NCI-H345 treated with DMSO at 0.1 percent for 48 hours (cell line): ENCODE data around the gene FAM171A1.
"Not testable (repeated sequence)": the region's sequence is repeated elsewhere in the genome, so short reads cannot be mapped to it uniquely, and the experiment has no call there.

Experiments
- DNase-seq: peaks from one replicate; lab custom pipeline; 2025; ENCODE audit not compliant: unreplicated experiment; lab: John Stamatoyannopoulos, UW

The FAM171A1 gene

DNA sequence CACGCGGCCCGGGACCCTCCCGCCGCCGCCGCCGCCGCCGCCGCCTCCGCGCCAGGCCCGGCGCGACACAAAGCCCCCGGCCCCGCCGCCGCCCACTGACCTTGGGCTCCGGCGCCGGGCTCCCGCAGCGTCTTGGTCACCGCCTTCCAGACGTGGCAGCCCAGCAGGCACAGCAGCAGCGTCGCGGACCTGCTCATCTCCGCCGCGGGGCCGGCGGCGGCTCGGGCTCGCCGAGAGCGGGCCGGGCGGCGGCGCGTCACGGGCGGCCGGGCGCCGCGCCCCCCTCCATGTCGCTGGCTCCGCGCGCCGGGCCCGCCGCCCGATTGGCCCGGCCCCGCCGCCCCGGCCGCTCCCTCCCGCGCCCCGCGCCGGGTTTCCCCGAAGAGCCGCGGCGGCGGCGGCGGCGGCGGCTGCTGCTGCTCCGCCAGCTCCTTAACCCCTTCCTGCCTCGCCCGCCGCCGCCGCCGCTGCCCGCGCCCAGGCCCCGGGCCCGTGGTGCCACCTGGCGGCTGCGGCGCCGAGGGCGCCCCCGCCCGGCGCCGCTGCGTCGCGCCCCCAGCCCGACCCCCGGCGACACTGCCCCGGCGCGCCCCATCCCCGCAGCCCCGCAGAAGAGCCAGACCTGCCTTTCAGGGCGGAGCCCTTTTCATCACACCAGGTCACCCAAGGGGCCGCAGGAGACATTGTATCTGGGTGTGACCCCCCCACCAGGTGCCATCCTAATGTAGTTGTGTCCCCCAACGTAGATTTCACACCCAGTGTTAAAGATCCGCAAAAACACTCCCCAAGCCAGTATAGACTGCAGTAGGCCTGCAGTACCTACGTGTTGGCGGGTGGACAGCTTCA, at the start of gene FAM171A1:
Gene FAM171A1, minus strand, starts transcription at position 434 of the 846 bp plus-strand sequence. Its CDS starts 237 bp downstream, at position 197.
- DNase-seq: no peak

DNA sequence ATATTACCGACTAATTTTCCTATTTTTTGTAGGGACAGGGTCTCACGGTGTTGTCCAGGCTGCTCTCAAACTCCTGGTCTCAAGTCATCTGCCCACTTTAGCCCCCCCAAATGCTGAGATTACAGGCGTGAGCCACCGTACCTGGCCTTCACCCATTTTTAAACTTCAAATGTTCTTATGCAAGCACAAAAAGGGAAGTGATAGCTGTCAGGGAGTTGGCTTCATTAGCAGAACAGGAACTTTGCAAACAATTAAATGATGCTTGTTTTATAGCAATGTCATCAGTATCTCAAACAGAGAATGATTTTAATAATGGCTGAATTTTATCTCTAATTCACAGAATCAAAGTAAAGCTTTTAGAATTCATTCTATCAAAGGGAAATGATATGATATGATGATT, 49.8 kb upstream of the FAM171A1 start:
- no peak for DNase-seq

DNA sequence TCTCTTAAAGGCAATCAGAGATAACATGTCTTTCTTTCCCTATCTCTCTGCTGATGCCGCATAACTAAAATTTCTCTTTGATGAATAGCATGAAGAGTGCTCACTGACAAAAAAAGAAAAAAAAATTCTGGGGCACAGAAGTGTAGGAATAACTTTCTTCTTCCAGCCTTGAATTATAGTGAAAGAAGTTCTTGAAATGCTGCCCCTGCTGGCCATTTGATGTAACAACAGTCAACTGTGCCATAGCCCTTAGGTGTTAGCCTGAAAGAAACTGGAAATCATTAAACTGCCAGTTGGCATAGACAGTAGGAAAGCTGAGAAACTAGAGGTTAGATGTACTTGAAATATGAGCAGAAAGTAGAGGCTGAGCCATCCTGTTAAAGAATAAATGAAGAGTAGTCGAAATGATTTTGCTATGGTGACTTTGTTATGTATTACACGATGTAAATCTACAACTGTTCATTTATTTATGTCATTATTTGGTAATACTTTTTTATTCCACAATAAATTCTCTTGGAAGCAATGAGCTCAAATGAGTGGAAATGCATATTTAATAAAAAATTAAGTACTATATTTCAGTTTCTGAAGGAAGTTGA, 48.3 kb upstream of the FAM171A1 start:
- DNase-seq: no peak

DNA sequence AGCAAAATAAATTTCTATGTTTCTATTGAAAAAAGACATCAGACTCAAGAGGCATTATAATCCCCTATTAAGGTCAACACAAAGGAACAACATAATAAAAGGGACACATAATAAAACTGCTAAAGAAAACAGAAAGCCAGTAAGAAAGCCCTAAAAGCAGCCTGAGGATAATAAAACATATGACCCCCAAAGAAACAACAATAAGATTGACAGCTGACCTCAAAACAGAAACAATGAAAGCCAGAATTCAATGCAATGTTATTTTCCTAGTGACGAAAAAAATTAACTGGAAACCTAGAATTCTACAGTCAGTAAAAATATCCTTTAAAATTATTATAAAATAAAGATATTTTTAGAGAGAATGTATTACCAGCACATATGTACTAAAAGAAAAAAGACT, 44.9 kb upstream of the FAM171A1 start:
- DNase-seq: no peak

DNA sequence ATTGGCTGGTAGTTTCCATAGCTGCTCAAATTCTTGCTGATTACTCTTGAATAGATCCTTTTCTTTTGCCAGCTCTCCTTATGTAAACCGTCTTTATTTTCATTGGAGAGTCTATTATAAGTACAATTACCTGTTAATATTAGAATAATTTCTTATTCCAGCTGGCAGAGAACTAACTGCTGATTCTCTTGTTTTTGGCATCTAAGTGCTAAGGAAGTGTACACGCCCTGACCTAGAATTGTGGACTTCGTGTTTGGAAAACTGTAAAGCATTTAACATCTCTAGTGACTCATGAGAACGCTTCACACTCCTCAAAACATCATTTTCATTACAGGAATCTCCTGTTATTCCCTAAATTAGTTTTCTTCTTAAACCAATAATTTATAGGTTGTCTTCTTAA, 39.9 kb upstream of the FAM171A1 start:
- no peak for DNase-seq

DNA sequence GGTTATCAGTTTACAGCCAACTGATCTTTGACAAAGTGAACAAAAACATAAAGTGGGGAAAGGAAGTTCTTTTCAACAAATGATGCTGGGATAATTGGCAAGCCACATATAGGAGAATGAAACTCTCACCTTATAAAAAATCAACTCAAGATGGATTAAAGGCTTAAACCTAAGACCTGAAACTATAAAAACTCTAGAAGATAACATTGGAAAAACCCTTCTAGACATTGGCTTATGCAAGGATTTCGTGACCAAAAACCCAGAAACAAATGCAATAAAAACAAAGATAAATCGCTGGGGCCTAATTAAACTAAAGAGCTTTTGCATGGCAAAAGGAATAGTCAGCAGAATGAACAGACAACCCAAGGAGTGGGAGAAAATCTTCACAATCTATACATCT, 38.3 kb upstream of the FAM171A1 start:
- not testable (repeated sequence) for DNase-seq

DNA sequence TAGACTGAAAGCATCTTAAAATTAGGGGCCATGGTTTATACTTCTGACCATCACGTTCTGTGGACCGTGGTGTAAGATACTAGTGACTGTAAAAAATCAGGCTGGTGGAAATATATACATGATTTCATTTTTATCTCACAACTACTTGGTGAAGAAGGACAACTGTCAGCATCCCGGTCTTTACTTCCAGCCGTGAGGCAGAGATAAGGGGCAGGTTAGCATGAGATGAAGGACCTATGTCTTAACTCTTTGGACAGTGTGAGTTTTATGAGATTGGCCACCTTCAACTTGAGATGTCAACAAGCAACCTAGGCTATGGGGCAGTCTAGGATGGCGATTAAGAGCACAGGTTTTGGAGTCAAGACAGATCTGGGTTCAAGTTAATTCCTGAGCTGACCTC, 37.5 kb upstream of the FAM171A1 start:
- DNase-seq: no peak

DNA sequence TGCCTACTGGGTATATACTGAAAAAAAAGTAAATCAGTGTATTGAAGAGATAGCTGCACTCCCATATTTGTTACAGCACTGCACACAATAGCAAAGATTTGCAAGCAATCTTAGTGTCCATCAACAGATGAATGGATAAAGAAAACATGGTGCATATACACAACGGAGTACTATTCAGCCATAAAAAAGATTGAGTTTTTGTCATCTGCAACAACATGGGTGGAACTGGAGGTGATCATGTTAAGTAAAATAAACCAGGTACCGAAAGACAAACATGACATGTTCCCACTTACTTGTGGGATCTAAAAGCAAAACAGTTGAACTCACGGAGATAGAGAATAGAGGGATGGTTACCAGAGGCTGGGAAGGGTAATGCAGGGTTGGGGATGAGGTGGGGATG, 34.2 kb upstream of the FAM171A1 start:
- DNase-seq: no peak

DNA sequence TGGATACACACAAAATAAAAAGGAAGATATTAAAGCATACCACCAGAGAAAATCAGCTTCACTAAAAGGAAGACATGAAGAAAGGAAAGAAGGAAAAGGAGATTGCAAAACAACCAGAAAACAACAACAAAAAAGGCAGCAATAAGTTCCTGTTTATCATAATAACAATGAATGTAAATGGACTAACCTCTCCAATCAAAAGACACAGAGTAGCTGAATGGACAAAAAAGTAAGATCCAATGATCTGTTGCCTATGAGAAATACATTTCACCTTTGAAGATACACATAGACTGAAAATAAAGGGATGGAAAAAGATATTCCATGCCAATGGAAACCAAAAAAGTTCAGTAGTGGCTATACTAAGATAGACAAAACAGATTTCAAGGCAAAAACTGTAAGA, 30.3 kb upstream of the FAM171A1 start:
- no peak for DNase-seq

DNA sequence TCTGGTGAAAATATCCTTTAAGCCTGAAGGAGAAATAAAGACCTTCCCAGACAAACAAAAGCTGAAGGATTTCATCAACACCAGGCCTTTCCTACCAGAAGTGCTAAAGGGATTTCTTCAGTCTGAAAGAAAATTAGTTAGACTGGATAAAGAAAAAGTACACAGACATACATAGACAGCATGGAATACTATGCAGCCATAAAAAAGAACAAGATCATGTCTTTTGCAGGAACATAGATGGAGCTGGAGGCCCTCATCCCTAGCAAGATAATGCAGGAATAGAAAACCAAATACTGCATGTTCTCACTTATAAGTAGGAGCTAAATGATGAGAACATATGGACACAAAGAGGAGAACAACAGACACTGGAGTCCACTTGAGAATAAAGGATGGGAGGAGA, 29.4 kb upstream of the FAM171A1 start:
- not testable (repeated sequence) for DNase-seq

DNA sequence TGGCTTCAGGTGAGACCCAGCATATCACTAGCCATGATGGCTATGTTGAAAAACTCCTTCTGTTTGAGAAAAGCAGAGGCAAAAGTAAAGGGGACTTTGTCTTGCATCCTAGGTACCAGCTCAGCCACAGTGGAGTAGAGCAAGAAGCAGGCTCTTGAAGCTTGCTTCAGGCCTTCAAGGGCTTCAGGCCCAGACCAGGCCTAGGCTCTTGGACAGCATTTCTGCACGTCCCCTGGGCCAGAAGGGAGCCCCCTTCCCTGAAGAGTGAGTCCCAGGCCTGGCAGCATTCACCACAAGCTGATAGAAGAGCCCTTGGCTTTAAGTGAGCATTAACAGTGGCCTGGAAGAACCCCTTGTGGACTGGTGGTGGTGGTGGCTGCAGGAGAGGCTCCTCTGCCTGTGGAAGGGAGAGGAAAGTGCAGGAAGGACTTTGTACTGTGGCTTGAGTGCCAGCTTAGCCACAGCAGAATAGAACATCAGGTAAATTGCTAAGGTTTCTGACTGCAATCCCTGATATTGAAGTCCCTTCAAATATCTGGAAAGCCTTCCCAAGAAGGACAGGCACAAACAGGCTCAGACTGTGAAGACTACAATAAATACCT, 28.1 kb upstream of the FAM171A1 start:
- no peak for DNase-seq

DNA sequence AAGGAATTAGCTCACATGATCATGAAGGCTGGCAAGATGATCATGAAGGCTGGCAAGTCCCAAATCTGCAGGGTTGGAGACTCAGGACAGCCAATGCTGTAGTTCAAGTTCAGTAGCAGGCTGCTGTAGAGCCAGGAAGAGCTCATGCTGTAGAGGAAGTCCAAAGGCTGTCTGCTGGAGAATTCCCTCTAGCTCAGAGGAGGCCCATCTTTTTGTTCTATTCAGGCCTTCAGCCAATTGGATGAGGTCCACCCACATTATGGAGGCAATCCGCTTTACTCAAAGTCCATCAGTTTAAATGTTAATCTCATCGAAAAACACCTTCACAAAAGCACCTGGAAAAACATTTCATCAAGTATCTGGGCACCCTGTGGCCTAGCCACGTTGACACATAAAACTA, 24.8 kb upstream of the FAM171A1 start:
- no peak for DNase-seq

DNA sequence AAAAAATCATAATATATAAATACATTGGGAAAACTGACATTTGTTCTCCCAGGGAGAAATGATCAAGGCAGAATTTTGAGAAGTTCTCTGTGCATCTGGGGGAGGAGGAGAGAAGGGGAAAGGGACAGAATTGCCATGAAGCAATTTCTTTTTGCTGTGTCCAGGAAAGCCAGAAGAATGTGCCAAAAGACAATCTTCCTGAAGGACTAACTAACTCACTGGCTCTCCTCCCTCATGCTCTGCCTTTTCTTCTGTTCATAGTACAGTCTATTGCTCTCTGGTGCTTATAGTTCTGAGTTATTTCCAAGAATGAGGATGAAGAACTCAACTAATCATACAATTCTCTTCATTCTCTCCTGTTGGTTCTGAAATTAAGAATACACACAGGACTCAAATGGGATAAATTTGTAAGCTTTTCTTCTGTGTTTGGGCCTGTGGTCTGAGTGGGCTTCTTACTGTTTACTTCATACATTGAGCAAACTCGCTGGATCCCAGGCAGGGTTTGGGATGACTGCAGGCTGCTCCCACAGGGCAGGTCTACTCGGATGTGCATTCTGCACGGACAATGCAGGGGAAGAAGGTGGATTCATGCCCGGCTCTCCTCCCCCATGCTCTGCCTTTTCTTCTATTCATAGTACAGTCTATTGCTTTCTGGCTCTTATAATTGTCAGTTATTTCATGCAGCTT, 22.2 kb upstream of the FAM171A1 start:
- no peak for DNase-seq

DNA sequence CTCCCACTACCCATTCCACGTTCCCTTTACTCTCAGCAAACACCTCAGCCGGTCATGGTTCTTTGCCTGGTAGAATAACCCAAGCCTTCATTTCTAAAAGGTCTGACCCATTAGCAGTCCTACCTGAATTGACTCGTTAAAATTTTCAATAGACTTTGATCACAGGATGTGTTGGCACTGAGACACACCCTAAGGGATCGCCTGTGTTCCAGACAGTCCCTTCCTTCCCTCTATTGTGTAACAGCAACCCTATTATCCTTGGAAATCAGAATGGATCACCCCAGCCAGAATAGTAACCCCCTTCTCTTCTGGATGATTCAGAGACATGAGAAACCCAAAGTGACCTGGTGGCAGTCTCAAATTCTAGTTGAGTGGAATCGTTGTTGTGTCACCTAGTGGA, 20.4 kb upstream of the FAM171A1 start:
- DNase-seq: no peak

DNA sequence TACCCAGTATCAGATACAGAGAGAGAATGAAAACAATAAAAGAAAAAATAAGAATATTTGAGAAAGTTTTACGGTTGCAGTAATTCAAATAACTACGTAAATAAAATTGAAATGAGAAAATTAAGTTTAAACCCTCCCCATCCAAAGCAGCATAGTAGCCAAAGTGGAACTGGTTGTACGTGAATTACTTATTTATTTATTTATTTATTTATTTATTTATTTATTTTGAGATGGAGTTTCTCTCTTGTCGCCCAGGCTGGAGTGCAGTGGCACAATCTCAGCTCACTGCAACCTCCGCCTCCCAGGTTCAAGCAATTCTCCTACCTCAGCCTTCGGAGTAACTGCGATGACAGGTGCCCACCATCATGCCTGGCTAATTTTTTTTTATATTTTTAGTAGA, 17.1 kb upstream of the FAM171A1 start:
- not testable (repeated sequence) for DNase-seq

DNA sequence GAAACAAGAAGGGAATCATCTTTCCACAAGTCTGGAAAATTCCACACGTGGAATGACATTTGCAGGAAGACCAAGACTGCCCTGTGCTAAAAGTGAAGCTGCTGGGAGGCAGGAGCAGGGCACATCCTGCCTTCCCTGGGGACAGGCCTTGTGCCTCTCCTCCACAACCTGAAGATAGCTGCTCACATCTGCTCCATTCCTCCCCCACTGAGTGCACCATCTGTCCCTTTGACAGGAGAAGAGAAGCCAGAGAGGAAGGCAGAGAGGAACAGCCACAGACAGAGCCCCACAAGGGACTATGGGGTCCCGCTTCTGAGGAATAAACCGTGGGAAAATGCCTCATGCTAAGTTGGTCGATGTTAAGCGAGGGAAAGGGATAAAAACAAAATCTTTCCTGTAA, 15.9 kb upstream of the FAM171A1 start:
- DNase-seq: no peak

DNA sequence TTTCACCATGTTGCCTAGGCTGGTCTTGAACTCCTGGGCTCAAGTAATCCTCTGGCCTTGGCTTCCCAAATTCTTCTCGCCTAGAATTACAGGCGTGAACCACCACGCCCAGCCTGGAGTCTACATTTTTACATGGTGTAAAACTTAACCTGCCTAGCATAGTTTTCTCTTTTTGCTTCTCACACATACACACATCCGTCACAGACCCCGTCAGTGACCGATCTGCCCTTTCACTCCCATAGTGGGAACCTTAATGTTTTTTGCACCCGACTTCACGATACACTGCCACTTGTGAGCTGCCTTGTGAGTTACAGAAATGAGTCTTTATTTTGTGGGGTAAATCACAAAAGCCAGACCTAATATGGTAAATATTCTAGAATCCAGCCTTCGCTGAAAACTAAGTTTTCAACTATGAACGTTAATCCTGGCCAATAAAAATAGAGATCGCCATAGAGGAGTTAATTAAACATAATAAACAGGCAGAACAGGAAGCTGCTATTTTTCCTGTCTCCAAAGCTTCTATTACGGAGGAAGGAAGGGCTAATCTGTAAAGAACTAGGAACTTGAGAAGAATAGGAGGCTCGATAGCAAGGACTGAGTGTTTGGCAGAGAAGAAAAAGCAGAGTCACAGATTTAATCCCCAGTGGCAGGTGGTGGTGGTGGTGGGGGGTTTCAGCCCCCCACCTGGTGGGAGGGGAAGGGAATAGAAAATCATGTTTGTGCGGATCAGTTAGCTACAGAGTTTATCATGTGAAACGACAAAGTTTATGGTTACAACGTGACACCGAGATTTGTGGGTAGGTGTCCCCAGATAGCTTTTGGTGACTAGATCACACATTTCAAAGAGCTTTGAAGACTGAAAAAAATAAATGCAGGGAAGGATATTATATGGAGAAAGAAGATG, 14.7 kb upstream of the FAM171A1 start:
- no peak for DNase-seq

DNA sequence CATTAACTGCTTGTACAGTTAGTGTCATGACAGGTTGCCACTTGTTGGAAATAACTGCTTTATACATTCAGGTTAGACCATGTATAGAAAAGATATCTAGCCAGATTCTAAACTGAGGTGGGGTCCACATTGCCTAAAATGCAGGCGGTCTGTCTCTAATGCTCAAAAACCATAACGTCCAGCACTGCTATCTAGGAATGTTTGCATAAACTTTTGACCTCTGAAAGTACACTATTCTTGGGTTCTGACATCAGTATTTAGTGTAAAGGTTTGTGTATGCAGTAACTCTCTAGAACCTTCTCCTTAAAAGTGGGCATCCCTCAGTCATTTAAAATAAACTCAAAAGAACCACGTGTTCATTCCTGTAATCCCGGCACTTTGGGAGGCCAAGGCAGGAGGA, 10.3 kb upstream of the FAM171A1 start:
- no peak for DNase-seq

DNA sequence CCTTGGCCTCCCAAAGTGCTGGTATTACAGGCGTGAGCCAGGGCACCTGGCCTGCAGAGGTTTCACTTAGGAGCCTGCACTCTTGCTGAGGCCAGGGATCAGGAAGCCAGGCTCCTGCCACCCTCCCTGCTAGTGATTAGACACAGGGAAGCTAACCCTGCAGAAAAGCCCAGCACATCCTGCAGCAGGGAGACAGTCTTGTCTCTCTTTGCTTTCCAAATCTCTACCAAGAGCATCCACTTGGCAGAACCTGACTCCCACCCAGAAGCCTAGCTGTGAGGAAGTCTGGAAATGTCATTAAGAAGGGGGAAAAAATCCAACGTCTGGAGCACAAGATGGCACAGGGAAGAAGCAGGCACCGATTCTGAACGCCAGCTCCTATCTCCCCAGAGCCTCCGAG, 8.0 kb upstream of the FAM171A1 start:
- DNase-seq: no peak

DNA sequence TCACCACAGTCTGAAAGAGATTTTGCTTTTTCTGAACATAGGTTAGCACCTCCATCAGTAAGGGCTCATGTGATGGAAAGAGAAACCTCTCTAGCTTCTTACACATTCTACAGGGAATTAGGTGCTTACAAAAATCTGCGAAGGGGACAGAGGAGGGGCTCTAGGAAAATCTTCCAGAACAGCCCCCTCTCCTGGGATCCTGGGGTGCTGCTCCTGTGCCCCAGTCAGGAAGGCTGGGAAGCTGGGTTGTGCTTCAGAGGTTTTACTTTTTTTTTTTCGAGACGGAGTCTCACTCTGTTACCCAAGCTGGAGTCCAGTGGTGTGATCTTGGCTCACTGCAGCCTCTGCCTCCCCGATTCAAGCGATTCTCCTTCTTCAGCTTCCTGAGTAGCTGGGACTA, 7.5 kb upstream of the FAM171A1 start:
- no peak for DNase-seq

DNA sequence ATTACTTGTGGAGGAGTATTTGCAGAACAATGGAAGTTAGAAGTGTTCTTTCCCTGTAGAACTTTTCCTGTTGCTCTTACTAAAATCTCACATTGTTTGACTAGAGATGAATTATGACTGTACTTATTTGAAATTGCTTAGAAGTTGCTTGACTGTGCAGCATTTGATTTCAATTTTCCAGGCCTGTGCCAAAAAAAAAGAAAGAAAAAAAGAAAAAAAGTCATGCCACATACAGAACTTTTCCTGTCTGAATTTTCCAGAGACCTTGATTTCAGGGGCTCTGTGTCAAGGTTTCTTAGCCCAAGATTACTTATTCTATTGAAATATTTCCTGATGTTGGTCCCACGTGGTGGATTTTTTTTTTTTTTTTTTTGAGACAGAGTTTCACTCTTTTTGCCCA, 3.5 kb upstream of the FAM171A1 start:
- DNase-seq: no peak
